ENCODE measurements around the gene PSMC5.
"Not testable (repeated sequence)": the region's sequence is repeated elsewhere in the genome, so short reads cannot be mapped to it uniquely, and the experiment has no call there.

Gene PSMC5

DNA sequence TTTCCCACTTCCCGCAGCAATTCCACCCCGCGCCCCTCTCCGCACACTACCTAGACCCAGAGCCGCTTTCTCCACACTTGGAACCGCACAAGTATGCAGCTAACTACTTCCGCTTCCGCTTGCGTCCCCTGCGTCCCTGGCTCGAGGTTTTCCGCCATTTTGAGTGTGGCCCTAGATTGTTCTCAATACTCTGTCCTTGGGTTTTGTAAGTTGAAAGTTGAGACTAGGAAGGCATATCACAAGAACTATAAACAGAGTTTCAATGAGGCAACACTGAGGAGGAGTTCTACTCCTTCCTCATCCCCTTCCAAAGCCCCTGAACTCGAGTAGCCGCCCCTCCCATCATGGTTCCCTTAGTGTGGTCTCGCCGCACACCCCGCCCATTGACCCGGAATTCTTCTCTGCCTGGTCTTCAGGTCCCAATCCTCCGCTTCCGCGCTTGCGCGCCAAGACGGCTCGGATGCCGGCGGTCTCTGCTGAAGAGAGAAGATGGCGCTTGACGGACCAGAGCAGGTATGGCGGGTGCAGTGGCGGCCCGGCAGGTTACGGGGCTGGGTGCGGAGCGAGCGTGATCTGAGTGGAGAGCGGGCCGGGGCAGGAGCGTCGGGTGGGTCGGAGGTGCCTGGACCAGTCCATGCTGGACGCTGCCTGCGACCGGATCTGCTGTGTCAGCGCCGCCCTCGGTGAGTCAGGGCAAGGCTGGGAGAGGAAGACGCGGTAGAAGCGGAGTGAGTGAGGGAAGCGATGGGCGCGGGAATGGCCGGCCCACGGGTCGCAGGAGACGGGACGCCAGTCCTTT is at the start of gene PSMC5, which contains the start of gene FTSJ3:
PSMC5 (plus strand) TSS at position 430 of the 799 bp plus-strand sequence; CDS start at position 490, 60 bp downstream.
FTSJ3 (minus strand) TSS at position 662 of the 799 bp plus-strand sequence. CDS start 761 bp downstream, outside the sequence.
- peak; percentile 100 for DNase-seq

GRCh38 chr17:63780507-63780906 is 46.7 kb upstream of the PSMC5 start:
- no peak for DNase-seq

GRCh38 chr17:63780928-63781327 is 46.3 kb upstream of the PSMC5 start:
- DNase-seq, result no peak

DNA sequence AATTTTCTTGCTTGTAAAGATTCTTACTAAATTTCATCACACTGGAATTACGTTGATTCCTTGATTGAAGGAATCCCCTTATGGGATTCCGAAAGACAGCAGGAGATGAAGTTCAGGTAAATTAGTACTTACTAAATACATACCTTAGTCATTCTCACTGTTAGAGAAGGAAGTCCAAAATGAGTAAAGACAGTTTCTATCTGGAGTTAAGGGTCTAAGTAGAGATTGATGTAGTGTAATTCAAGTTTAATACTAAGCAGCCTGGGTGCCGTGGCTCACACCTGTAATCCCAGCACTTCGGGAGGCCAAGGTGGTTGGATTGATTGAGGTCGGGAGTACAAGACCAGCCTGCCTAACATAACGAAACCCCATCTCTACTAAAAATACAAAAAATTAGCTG is 43.7 kb upstream of the PSMC5 start:
- DNase-seq, result no peak

- no peak for DNase-seq
These were observed 41.7 kb upstream of the PSMC5 start for GRCh38 chr17:63785556-63785955.

DNA sequence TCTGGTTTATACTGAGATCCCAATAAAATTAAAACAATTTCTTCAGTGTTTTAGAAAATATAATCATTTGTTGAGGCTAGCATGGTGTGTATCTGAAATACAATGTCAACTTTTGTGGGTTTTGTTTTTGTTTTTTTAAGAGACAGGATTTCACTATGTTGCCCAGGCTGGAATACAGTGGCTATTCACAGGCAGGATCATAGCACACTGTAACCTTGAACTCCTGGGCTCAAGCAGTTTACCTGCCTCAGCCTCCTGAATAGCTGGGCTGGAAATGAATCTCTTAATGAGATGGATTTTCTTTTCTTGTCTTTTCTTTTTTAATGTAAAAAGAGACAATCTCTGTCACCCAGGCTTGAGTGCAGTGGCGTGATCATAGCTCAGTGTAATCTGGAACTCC is 41.1 kb upstream of the PSMC5 start:
- no peak for DNase-seq

- no peak for DNase-seq
These were observed 40.1 kb upstream of the PSMC5 start for GRCh38 chr17:63786971-63787711.

- no peak for DNase-seq
These were observed 37.2 kb upstream of the PSMC5 start for GRCh38 chr17:63790057-63790456.

DNA sequence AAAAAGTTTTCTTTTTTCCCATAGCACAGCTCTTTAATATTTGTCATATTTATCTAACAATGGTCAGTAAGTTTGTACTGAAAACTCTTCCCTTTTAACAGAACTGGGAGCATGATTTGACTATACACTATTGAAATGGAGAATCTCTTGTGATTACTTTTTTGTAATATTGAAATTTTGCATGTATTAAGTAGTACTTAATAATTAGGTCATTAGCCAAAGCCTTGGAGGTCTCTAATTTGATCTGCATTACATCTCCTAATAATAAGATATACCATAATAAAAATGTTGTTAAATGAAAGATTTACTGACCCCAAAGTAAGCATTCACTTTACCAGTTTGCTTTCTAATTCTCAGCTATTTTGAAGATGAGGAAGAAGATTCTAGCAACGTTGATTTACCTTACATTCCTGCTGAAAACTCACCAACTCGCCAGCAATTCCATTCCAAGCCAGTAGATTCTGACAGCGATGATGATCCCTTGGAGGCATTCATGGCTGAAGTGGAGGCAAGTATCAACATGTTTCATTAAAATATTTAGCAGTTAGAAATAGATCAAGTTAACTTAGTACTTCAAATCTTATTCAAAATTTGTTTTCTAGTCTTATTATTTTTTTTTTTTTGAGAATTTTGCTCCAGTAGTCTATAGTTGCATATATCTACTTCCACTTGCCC is 35.0 kb upstream of the PSMC5 start:
- DNase-seq, result no peak

- not testable (repeated sequence) for DNase-seq
These were observed 30.9 kb upstream of the PSMC5 start for GRCh38 chr17:63796375-63796774.

- DNase-seq, result no peak
These were observed 28.6 kb upstream of the PSMC5 start for GRCh38 chr17:63798572-63799106.

- no peak for DNase-seq
These were observed 26.4 kb upstream of the PSMC5 start for GRCh38 chr17:63800783-63801182.

DNA sequence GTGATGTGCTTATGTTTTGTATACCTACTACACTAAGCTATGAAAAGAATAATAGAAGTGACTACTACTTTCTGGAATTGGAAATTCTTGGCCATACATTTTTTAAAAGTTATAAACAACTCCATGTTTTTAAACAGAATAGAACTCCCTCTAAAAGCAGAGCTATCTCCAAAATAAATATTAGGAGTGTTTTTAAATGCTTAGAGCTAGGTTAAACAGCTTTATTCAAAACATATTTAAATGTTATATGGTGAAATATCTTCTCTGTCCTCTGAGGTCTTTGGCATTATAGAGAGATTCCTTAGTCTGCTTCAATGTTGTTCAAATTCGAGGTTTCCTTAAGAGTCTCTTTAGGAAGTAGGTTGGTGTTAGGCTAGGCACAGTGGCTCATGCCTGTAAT is 22.9 kb upstream of the PSMC5 start:
- DNase-seq, result no peak

DNA sequence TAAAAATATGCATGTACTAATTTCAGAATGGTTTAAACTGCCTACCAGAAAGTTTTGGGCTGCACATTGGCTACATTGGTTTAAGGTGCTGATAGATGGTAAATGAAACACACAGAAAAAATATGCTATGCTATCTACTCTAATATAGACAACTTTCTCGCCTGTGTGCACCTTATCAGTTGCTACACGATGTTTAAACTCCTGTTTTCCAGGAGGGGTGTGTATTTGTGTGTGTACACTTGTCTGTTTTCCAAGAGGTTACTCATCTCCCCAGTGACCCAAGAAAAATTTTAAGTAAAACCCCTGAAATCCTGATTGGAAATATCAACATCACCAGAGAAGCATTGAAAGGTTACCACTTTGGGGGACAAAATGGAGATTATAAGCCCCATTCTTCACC is 21.6 kb upstream of the PSMC5 start:
- no peak for DNase-seq

GRCh38 chr17:63809970-63810369 is 17.3 kb upstream of the PSMC5 start:
- DNase-seq, result no peak

DNA sequence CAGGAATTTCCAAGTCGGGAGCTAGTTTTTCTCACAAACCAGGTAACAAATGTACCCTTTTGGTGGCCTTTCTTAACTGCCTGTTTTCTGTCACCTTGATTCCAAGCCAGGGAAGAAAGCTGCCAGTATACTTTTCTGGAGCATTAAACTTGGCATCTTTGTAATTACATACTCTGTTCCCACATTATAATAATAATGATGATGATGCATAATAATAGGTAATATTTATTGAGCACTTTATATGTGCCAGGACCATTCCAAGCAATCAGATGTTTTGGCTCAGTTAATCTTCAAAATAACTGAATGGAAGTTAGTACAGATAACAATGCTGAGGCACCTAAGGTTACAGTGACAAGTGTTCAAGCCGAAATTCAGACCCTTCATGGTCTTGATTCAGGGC is 11.1 kb upstream of the PSMC5 start:
- no peak for DNase-seq

- no peak for DNase-seq
These were observed 10.6 kb upstream of the PSMC5 start for GRCh38 chr17:63816669-63817068.

DNA sequence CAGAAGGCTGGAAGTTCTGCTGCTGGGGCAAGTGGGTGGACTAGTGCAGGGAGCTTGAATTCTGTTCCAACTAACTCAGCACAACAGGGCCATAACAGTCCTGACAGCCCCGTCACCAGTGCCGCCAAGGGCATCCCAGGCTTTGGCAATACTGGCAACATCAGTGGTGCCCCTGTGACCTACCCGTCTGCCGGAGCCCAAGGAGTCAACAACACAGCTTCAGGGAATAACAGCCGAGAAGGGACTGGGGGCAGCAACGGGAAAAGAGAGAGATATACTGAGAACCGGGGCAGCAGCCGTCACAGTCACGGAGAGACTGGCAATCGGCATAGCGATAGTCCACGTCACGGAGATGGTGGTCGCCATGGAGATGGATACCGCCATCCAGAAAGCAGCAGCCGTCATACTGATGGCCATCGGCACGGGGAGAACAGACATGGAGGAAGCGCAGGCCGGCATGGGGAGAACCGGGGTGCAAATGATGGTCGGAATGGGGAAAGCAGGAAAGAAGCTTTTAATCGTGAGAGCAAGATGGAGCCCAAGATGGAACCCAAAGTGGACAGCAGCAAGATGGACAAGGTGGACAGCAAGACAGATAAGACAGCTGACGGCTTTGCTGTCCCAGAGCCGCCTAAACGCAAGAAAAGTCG is 9.4 kb upstream of the PSMC5 start:
- DNase-seq, result no peak

GRCh38 chr17:63819131-63819530 is 8.1 kb upstream of the PSMC5 start:
- DNase-seq, result no peak

GRCh38 chr17:63819585-63820537 is 7.4 kb upstream of the PSMC5 start:
- no peak for DNase-seq

DNA sequence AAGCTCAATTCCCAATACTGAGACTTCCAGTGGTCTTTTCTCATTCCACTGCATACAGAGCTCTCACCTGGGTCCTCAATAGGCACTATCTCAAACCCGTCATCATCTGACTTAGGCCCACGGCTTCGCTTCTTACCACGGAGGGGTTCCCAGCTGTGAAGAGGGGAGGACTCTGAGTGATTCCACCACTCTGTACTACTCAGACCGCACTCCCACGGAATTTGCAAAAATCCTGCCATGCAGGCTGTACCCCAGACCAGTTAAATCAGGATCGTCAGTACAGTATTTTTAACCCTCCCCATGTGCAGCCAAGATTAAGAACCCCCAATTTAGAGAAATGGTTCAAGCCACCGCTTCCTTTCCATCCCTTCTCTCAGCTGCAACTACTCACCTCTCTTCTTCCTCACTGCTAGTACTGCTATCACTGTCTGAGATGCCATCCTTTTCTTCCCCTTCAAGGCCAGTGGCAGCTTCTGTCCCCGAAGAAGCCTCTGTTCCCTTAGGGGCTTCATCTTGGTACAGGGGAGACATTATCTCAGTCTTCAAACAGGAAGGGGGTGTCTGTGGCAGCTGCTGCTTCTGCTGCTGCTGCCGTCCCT is 6.2 kb upstream of the PSMC5 start:
- DNase-seq, result no peak
